ENCODE data around the gene PDP2. TPM values are rescaled to one million over a fixed set of nuclear protein-coding genes. Genes with fewer than 3 reads are reported as not detected.

Gene PDP2
- total RNA-seq, 1 experiment from 2014 or later: 28.4 TPM

- TF ChIP-seq ZNF138 (CRISPR knock-in tag; conservative IDR thresholded peaks at IDR 0.05) (no peak), MXD4 (CRISPR knock-in tag; IDR thresholded peaks at IDR 0.05; ENCODE audit: borderline replicate concordance) (no peak), KAT7 (CRISPR knock-in tag; IDR thresholded peaks at IDR 0.05; ENCODE audit: borderline replicate concordance) (peak; percentile 86; the same call in 1 of the 2 replicates), USF2 (CRISPR knock-in tag; IDR thresholded peaks at IDR 0.05) (no peak), TP53 (CRISPR knock-in tag; IDR thresholded peaks at IDR 0.05) (peak; percentile 69), E2F5 (CRISPR knock-in tag; IDR thresholded peaks at IDR 0.05) (peak; percentile 71; the same call in 1 of the 2 replicates), RORB (CRISPR knock-in tag; IDR thresholded peaks at IDR 0.05) (no peak), ZNF671 (CRISPR knock-in tag; IDR thresholded peaks at IDR 0.05) (no peak), ZNF232 (CRISPR knock-in tag; IDR thresholded peaks at IDR 0.05) (no peak)
- TF ChIP-seq, protein P1, sequence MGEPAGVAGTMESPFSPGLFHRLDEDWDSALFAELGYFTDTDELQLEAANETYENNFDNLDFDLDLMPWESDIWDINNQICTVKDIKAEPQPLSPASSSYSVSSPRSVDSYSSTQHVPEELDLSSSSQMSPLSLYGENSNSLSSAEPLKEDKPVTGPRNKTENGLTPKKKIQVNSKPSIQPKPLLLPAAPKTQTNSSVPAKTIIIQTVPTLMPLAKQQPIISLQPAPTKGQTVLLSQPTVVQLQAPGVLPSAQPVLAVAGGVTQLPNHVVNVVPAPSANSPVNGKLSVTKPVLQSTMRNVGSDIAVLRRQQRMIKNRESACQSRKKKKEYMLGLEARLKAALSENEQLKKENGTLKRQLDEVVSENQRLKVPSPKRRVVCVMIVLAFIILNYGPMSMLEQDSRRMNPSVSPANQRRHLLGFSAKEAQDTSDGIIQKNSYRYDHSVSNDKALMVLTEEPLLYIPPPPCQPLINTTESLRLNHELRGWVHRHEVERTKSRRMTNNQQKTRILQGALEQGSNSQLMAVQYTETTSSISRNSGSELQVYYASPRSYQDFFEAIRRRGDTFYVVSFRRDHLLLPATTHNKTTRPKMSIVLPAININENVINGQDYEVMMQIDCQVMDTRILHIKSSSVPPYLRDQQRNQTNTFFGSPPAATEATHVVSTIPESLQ (CRISPR knock-in tag; IDR thresholded peaks at IDR 0.05): no peak
- TF ChIP-seq, protein P2, sequence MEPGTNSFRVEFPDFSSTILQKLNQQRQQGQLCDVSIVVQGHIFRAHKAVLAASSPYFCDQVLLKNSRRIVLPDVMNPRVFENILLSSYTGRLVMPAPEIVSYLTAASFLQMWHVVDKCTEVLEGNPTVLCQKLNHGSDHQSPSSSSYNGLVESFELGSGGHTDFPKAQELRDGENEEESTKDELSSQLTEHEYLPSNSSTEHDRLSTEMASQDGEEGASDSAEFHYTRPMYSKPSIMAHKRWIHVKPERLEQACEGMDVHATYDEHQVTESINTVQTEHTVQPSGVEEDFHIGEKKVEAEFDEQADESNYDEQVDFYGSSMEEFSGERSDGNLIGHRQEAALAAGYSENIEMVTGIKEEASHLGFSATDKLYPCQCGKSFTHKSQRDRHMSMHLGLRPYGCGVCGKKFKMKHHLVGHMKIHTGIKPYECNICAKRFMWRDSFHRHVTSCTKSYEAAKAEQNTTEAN (CRISPR knock-in tag; IDR thresholded peaks at IDR 0.05): no peak
- TF ChIP-seq, protein P3, sequence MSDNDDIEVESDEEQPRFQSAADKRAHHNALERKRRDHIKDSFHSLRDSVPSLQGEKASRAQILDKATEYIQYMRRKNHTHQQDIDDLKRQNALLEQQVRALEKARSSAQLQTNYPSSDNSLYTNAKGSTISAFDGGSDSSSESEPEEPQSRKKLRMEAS (CRISPR knock-in tag; IDR thresholded peaks at IDR 0.05): 0 out of 2 replicates have a peak, but pooled peaks have one; percentile 1
- TF ChIP-seq, protein P4, sequence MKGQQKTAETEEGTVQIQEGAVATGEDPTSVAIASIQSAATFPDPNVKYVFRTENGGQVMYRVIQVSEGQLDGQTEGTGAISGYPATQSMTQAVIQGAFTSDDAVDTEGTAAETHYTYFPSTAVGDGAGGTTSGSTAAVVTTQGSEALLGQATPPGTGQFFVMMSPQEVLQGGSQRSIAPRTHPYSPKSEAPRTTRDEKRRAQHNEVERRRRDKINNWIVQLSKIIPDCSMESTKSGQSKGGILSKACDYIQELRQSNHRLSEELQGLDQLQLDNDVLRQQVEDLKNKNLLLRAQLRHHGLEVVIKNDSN (CRISPR knock-in tag; IDR thresholded peaks at IDR 0.05): no peak
Observed at GRCh38 chr16:66844342-66845079, 35.8 kb upstream of the PDP2 start, which contains the start of gene CA7 (continued).

- no peak for DNase-seq (ENCODE audit: low spot score)
- H3K4me3 Mint-ChIP-seq: peak overlapping the region; percentile 81
- ATAC-seq: no peak
- peaks cover 79% of the 10 kb centered on the region for H3K27me3 Mint-ChIP-seq (ENCODE audit: low read depth)
- no peaks in the 10 kb centered on the region for H3K9me3 Mint-ChIP-seq
- no peaks in the 10 kb centered on the region for H3K36me3 Mint-ChIP-seq
- ChIA-PET CTCF (interaction anchor here (0.6 to 6.5 kb wide), 8 partner anchors 10 to 48 kb away, joined by 3 to 76 read pairs (median 4); partner anchors contain the start of gene NAE1), POLR2A (interaction anchor here (0.6 kb wide), 1 partner anchor 268 kb away, joined by 4 read pairs; no protein-coding TSS in a partner anchor)
- no peak overlapping the region for H3K27ac Mint-ChIP-seq
- H3K4me1 Mint-ChIP-seq: peaks cover 13% of the 10 kb centered on the region
- no peak for TF ChIP-seq ELF4 (CRISPR knock-in tag; IDR thresholded peaks at IDR 0.05; ENCODE audit: low read depth)
- TF ChIP-seq, protein P5, sequence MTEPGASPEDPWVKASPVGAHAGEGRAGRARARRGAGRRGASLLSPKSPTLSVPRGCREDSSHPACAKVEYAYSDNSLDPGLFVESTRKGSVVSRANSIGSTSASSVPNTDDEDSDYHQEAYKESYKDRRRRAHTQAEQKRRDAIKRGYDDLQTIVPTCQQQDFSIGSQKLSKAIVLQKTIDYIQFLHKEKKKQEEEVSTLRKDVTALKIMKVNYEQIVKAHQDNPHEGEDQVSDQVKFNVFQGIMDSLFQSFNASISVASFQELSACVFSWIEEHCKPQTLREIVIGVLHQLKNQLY (CRISPR knock-in tag; IDR thresholded peaks at IDR 0.05): no peak
- TF ChIP-seq, protein P2 (CRISPR knock-in tag; IDR thresholded peaks at IDR 0.05): no peak
- no peak for TF ChIP-seq ZNF232 (CRISPR knock-in tag; IDR thresholded peaks at IDR 0.05)
- no peak for TF ChIP-seq ZNF121 (CRISPR knock-in tag; IDR thresholded peaks at IDR 0.05)
- TF ChIP-seq PRDM15 (CRISPR knock-in tag; IDR thresholded peaks at IDR 0.05): no peak
- TF ChIP-seq, protein P6, sequence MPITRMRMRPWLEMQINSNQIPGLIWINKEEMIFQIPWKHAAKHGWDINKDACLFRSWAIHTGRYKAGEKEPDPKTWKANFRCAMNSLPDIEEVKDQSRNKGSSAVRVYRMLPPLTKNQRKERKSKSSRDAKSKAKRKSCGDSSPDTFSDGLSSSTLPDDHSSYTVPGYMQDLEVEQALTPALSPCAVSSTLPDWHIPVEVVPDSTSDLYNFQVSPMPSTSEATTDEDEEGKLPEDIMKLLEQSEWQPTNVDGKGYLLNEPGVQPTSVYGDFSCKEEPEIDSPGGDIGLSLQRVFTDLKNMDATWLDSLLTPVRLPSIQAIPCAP (CRISPR knock-in tag; IDR thresholded peaks at IDR 0.05): no peak
- TF ChIP-seq NR1H2 (CRISPR knock-in tag; IDR thresholded peaks at IDR 0.05): no peak
- TF ChIP-seq, protein P4 (CRISPR knock-in tag; IDR thresholded peaks at IDR 0.05): no peak
Observed at GRCh38 chr16:66845080-66845410, 35.3 kb upstream of the PDP2 start.

Data from WTC11 (cell line).